GM12878 (cell line): ENCODE results near the gene PSAP. TPM values are rescaled to one million over a fixed set of nuclear protein-coding genes. Genes with fewer than 3 reads are reported as not detected.
A peak's percentile ranks its signal among the peaks of the same experiment; 100 is the strongest.

Experiments
- ATAC-seq: fragments of 200-7000 bp; cut with Tn5 transposase; 3 replicates; pipeline ENCODE4 v1.9.1; 2020; ENCODE audit warnings: mild to moderate bottlenecking, moderate library complexity
- BruUV-seq: library from RNA; stranded (reverse); fragments of 400-500 nt; replicated peaks from 2 replicates; lab custom pipeline; 2021; lab: Mats Ljungman, UMichigan
- CTCF ChIA-PET: fragments of 300-600 bp; sonication (Branson Sonifier 250); formaldehyde crosslinking; extraction: SDS; loops from one replicate; lab custom pipeline; 2021; ENCODE audit warnings: inconsistent platforms; lab: Yijun Ruan, JAX
- POLR2A ChIA-PET: fragments of 350-600 bp; formaldehyde crosslinking; extraction: SDS; loops from one replicate; lab custom pipeline; 2021; ENCODE audit warnings: inconsistent platforms; lab: Charles Lee
- RAD21 ChIA-PET: fragments of 300-600 bp; sonication (Branson Sonifier 250); formaldehyde crosslinking; loops from one replicate; lab custom pipeline; 2023; ENCODE audit warnings: antibody characterized with exemption; ENCODE audit not compliant: unreplicated experiment; lab: Charles Lee
- SMC1A ChIA-PET: fragments of 300-600 bp; sonication (Branson Sonifier 250); formaldehyde crosslinking; loops from one replicate; lab custom pipeline; 2023; ENCODE audit not compliant: unreplicated experiment, uncharacterized antibody; lab: Charles Lee
- DNase-seq: peaks from one replicate; pipeline ENCODE4 v3.0.0-alpha.2; 2011; ENCODE audit warnings: low read depth, low spot score
- FAIRE-seq: peaks from 3 replicates; lab custom pipeline; 2011; peaks lifted over from hg19 to GRCh38; lab: Jason Lieb, UNC
- H2AFZ ChIP-seq: 2 replicates; pipeline ENCODE4 v1.6.0; 2011; ENCODE audit warnings: low read depth, low read length, control low read depth; ENCODE audit not compliant: control insufficient read depth
- H3K27ac ChIP-seq: 2 replicates; pipeline ENCODE4 v1.5.1; 2011; ENCODE audit warnings: control low read depth; ENCODE audit not compliant: control insufficient read depth, insufficient read depth
- H3K27me3 ChIP-seq, 2 experiments: replicated peaks in 1 of 2; 2 replicates each; pipeline versions ENCODE4 v1.6.0 to v1.6.1; 2011; ENCODE audit warnings: low read length in 1 of 2; ENCODE audit not compliant: control insufficient read depth in 2 of 2, insufficient read depth in 2 of 2
- H3K36me3 ChIP-seq, 2 experiments: 2 replicates each; pipeline ENCODE4 v1.5.1; 2011; ENCODE audit warnings: low read length in 1 of 2; ENCODE audit not compliant: control insufficient read depth in 2 of 2, insufficient read depth in 2 of 2
- H3K4me1 ChIP-seq: 2 replicates; pipeline ENCODE4 v1.6.1; 2011; ENCODE audit warnings: mild to moderate bottlenecking, low read length, moderate library complexity, mixed read lengths; ENCODE audit not compliant: control insufficient read depth, insufficient read depth
- H3K4me2 ChIP-seq: 2 replicates; pipeline ENCODE4 v1.6.0; 2011; ENCODE audit warnings: control low read depth; ENCODE audit not compliant: control insufficient read depth, insufficient read depth
- H3K4me3 ChIP-seq: fragments of 200-600 bp; sonication (generic); 2 replicates; pipeline ENCODE4 v1.5.1; 2016
- H3K79me2 ChIP-seq: 2 replicates; pipeline ENCODE4 v1.6.0; 2011; ENCODE audit warnings: low read length; ENCODE audit not compliant: control insufficient read depth, insufficient read depth
- H3K9ac ChIP-seq: 2 replicates; pipeline ENCODE4 v1.8.0; 2011; ENCODE audit warnings: low read length, control low read depth, mixed read lengths; ENCODE audit not compliant: control insufficient read depth, insufficient read depth
- H3K9me3 ChIP-seq: replicated peaks from 3 replicates; pipeline ENCODE4 v1.5.1; 2011; ENCODE audit warnings: mild to moderate bottlenecking, low read length; ENCODE audit not compliant: control insufficient read depth, insufficient read depth
- H4K20me1 ChIP-seq: 2 replicates; pipeline ENCODE4 v1.6.0; 2011; ENCODE audit not compliant: control insufficient read depth, insufficient read depth
- EED ChIP-seq: sonication (generic); IDR thresholded peaks from 2 replicates; pipeline ENCODE4 v1.6.1; 2016; ENCODE audit warnings: antibody characterized with exemption, low read depth
- NFYA ChIP-seq: IDR thresholded peaks from 2 replicates; pipeline ENCODE4 v1.6.1; 2011; ENCODE audit warnings: low read depth, mild to moderate bottlenecking, low read length, improper control_type of control experiment, borderline replicate concordance
- ZNF217 ChIP-seq: fragments of 450-650 bp; IDR thresholded peaks from 2 replicates; pipeline ENCODE4 v1.6.1; 2017; ENCODE audit warnings: antibody characterized with exemption, mild to moderate bottlenecking
- WGBS: methylation state at CpG from one replicate; pipeline ENCODE4 v1.1.6; 2016; ENCODE audit warnings: low lambda C conversion rate; ENCODE audit not compliant: insufficient replicate concordance, insufficient coverage; ENCODE audit errors: missing lambda C conversion rate; 5-methylcytosine and 5-hydroxymethylcytosine counted together
- in situ Hi-C: fragments of 300-500 bp; cut with MboI; formaldehyde crosslinking; loops from 9 replicates; pipeline ENCODE4 v1.14.3; 2018; ENCODE audit warnings: mixed read lengths
- intact Hi-C: fragments of 100-400 bp; cut with micrococcal nuclease; formaldehyde crosslinking; loops from one replicate; pipeline ENCODE4 v1.14.2; 2022; ENCODE audit not compliant: unreplicated experiment
- polyA plus RNA-seq, 11 experiments: library from polyadenylated mRNA; depleted of rRNA in 4 of 11; unstranded in 6 of 11; stranded (reverse) in 5 of 11; fragments of >200 nt; fragmentation: Nextera tagmentation in 4 of 11; fragmentation: Illumina TruSeq in 1 of 11; extraction: Ambion mirVana in 4 of 11; extraction: Trizol in 1 of 11; gene quantifications; 1 replicate in 1 of 11; 2 replicates in 10 of 11; pipeline versions ENCODE4 v1.2.1 to v1.2.3, GENCODE V29; 2011 to 2016; ENCODE audit warnings: inconsistent platforms in 2 of 11, missing spikeins in 2 of 11, low read depth in 1 of 11
- total RNA-seq, 4 experiments: library from RNA; depleted of rRNA in 3 of 4; stranded (reverse); fragments of >200 nt in 3 of 4; fragmentation: Illumina TruSeq in 1 of 4; extraction: Trizol in 1 of 4; gene quantifications; 2 replicates each; pipeline versions ENCODE4 v1.2.1 to v1.2.3, GENCODE V29; 2013 to 2021

PSAP gene
- total and polyA plus RNA-seq, 10 of the 15 experiments (the other 5 are each of a cell fraction or from before 2014, with no cell fraction given), result 178 to 336 (median 286) TPM

- no peak for TF ChIP-seq NFYA
- TF ChIP-seq, all 136 proteins: peak for 0
Measured at GRCh38 chr10:71783917-71784678, 67.0 kb downstream of the PSAP start (continued).

DNA sequence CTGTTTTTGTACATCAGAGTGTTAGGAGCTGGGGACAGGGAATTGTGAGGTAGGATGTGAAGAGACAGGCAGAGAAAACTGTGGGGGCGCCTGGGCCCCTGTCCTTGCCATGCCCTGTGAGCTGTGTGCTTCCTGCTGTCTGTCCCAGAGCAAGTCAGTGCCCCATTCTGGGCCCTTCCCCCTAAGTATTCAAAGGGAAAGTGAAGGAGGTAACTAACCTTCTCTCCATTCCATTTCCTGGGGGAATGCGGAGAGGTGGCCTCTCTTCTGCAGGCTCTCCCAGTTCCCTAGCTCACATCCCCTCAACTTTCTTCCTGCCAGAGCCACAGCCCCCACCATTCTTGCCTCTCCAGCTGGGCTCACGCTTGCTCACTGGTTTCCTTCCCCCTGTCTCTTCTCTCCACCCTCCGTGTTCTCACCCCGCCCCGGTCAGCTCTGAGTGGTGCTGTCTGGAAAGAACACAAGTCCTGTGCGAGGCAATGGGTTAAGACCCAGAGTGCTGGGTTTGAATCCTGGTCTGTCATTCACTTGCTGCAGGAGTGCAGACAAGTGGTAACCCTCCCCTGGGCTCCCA lies 68.0 kb downstream of the PSAP start:
- ATAC-seq (peak; percentile 70), DNase-seq (no peak), FAIRE-seq (no peak)
- in situ Hi-C loops, result no loop called here
- BruUV-seq, result no TSS peak
- H3K79me2 ChIP-seq, result no peaks in the 10 kb centered on the region
- H3K27me3 ChIP-seq, result no peaks in the 10 kb centered on the region
- H3K4me1 ChIP-seq, result peaks cover 15% of the 10 kb centered on the region
- peak overlapping the region; percentile 43 for H3K27ac ChIP-seq
- H2AFZ ChIP-seq, result peak overlapping the region; percentile 15; the same call in 1 of the 2 replicates
- 54% methylated on average over 7 of the region's 7 CpGs for WGBS
- RAD21 ChIA-PET, result interaction anchor here (0.8 to 1.6 kb wide), 4 partner anchors 9 to 77 kb away, joined by 3 to 5 read pairs (median 4); partner anchors contain the start of gene VSIR
- TF ChIP-seq EED, result peak; percentile 30; the same call in 1 of the 2 replicates
- TF ChIP-seq ZNF217, result no peak
- TF ChIP-seq, all 136 proteins: peak for 1
- Histone ChIP-seq H3K4me3 (no peak overlapping the region), H3K9ac (peak overlapping the region; percentile 20), H3K9me3 (no peaks in the 10 kb centered on the region; the same call in 2 of the 3 replicates), H3K4me2 (peak overlapping the region; percentile 44; the same call in 1 of the 2 replicates), H3K36me3 (no peaks in the 10 kb centered on the region), H4K20me1 (no peaks in the 10 kb centered on the region)
- intact Hi-C loops, result no loop called here
- ChIA-PET POLR2A (interaction anchor here (0.7 kb wide), 1 partner anchor 14 kb away, joined by 3 read pairs; no protein-coding TSS in a partner anchor), CTCF (interaction anchor here (1.0 to 1.1 kb wide), 3 partner anchors 9 to 56 kb away, joined by 3 read pairs; partner anchors contain the start of gene VSIR), SMC1A (interaction anchor here (1.0 to 2.0 kb wide), 6 partner anchors 10 to 111 kb away, joined by 3 to 6 read pairs (median 3); partner anchors contain the start of gene VSIR)
